HT-29 (cell line): ENCODE measurements around the gene KLHL28. TPM values are rescaled to one million over a fixed set of nuclear protein-coding genes. Genes with fewer than 3 reads are reported as not detected.
"Not testable (repeated sequence)": the region's sequence is repeated elsewhere in the genome, so short reads cannot be mapped to it uniquely, and the experiment has no call there.

Experiments used
- DNase-seq: peaks from one replicate; pipeline ENCODE4 v3.0.0-alpha.2; 2015; ENCODE audit warnings: low spot score
- total RNA-seq: library from RNA; depleted of rRNA; stranded (reverse); fragments of >200 nt; shearing (Covaris generic); gene quantifications from 2 replicates; pipeline ENCODE4 v1.2.3, GENCODE V29; 2014; rRNA removed

Gene KLHL28
- total RNA-seq, 1 experiment from 2014 or later, result 1.8 TPM

DNA sequence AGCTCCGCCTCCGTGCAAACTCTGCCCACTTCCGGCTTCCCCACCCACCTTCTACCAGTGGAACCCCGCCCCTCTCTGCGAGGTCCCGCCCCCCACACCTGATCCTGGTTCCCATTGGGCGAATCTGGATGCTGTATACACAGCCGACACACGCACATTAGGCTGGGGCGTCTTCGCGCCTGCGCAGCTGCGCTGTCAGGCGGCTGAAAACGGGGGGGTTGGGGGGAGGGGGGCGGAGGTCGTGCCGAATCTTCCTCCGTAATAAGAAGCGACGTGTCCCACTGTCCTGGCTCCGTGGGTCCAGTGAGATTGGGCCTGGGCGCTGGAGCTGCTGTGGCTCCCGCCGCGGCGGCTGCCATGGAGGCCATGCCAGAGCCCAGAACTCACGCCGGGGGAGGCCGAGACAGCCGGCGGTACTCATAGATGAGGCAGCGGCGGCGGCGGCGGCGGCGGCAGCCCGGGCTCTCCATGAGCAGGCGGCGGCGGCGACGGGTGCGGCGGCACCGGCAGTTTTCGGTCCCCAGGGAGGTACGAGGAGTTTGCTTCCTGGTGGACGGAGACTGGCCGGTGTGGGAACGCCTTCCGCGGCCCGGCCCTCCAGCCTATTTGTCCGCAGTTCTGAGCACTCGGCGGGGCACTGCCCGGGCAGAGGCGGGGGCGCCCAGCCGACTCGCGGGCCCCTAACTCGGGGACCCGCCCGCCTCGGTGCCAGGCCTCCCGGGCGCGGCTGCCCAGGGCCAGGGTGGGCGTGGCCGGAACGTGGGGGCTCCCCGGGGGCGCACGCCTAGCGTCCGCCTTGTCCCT is 64.5 kb downstream of the KLHL28 start:
- DNase-seq, result peak; percentile 91

GRCh38 chr14:44896275-44897040 is 65.3 kb downstream of the KLHL28 start:
- DNase-seq, result no peak

GRCh38 chr14:44895716-44896115 is 66.0 kb downstream of the KLHL28 start:
- no peak for DNase-seq

DNA sequence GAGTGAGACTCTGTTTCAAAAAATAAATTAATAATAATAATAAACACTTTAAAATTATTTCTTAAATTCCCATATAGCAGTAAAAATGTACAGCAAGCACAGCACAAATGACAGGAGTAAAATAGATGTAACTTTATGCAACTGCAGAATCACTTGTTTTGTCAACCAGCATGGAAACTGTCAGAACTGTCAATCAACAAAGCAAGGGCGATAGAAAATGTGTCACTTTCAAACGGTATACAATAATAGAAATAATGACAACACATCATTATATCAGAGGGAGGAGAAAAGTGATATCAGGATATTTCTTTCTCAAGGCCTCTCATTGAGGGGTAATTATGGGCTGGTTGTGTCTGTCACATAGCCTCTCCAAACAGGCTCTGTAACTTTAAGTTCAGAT is 68.2 kb downstream of the KLHL28 start:
- no peak for DNase-seq

GRCh38 chr14:44891726-44892372 is 69.9 kb downstream of the KLHL28 start:
- not testable (repeated sequence) for DNase-seq

- no peak for DNase-seq
These were observed 71.9 kb downstream of the KLHL28 start for GRCh38 chr14:44889595-44890471.

- no peak for DNase-seq
These were observed 74.2 kb downstream of the KLHL28 start for GRCh38 chr14:44887596-44887955.

DNA sequence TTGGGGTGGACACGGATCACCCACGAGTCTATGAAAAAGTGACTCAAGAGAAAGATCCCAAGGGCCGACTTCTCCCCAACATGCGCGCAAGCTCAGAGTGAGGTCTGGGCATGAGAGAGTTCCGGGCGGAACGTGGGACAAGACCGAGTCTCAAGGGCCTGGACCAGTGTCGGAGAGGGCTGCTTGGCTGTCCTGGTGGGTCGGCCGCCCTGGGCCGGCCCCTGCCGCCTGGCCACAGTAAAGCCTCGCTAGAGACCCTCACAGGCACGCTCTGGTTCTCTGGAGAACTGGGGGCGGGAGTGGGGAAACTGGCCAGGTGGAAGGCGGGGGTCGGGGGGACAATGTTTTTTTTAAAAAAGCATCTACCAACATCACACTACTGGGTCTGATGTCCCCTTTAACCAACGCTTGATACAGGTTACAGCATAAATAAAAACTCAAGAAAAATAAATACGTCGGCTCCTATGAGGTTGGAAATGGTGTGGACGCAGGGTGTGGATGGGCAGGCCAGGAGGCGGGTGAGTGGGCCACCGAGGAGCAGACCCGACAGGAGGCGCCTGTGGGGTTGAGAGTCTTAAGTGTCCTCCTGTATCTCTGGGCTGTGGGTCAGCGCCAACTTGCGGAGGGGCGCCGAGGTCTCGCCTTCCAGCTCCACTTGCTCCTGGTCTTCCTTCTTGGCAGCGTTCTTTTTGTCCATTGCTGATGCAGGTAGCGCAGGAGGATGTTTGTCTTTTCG is 74.7 kb downstream of the KLHL28 start:
- DNase-seq, result no peak

GRCh38 chr14:44880791-44881190 is 81.0 kb downstream of the KLHL28 start:
- DNase-seq, result no peak

Other genes starting within 250 kb of the KLHL28 start
- gene TOGARAM1, start 243 bp upstream of the KLHL28 start, total RNA-seq, result 4.9 and 7.4 TPM in 2 replicates
- gene PRPF39, start 122.2 kb upstream of the KLHL28 start, total RNA-seq, result 7.6 and 9.8 TPM in 2 replicates
- 13.4 and 15.8 TPM in 2 replicates for gene FKBP3, start 172.5 kb upstream of the KLHL28 start, total RNA-seq
- 4.4 and 4.5 TPM in 2 replicates for gene FANCM, start 174.0 kb upstream of the KLHL28 start, total RNA-seq